Measurements from ENCODE around the gene NKAIN2. TPM values are rescaled to one million over a fixed set of nuclear protein-coding genes. Genes with fewer than 3 reads are reported as not detected.
A peak's percentile ranks its signal among the peaks of the same experiment; 100 is the strongest.
"Not testable (repeated sequence)": the region's sequence is repeated elsewhere in the genome, so short reads cannot be mapped to it uniquely, and the experiment has no call there.

The NKAIN2 gene
- total and polyA plus RNA-seq, 5 donors from 2014 or later, result not detected

- Histone ChIP-seq H3K27me3 (ENCODE audit: control insufficient read depth, insufficient read depth, low read length) (no peaks in the 10 kb centered on the region), H3K4me1 (ENCODE audit: control insufficient read depth, insufficient read depth, low read length, poor library complexity, severe bottlenecking) (no peaks in the 10 kb centered on the region), H3K36me3 (ENCODE audit: control insufficient read depth, insufficient read depth, low read length) (no peaks in the 10 kb centered on the region), H3K9me3 (ENCODE audit: control insufficient read depth in 2 of 2, low read length in 2 of 2) (no peaks in the 10 kb centered on the region), H3K27ac (ENCODE audit: insufficient read depth, low read length, poor library complexity, severe bottlenecking) (no peak overlapping the region), H3K4me3 (ENCODE audit: low read depth, low read length) (no peak overlapping the region)
- H3K9me3 Mint-ChIP-seq, result peaks cover 0 to 6% (median 3%) of the 10 kb centered on the region in 7 donors
- no peak for DNase-seq
- H3K36me3 Mint-ChIP-seq, result no peaks in the 10 kb centered on the region
- no peak for ATAC-seq (ENCODE audit: low read depth in 2 of 2)
- no peak overlapping the region for H3K4me3 Mint-ChIP-seq
- no peaks in the 10 kb centered on the region for H3K4me1 Mint-ChIP-seq
- no peaks in the 10 kb centered on the region for H3K27me3 Mint-ChIP-seq
- no peak overlapping the region for H3K27ac Mint-ChIP-seq
These were observed 198.9 kb downstream of the NKAIN2 start for GRCh38 chr6:124002377-124003081.

- H3K27me3 ChIP-seq (ENCODE audit: control insufficient read depth, insufficient read depth, low read length), result no peaks in the 10 kb centered on the region
- H3K9me3 ChIP-seq (ENCODE audit: control insufficient read depth in 2 of 2, low read length in 2 of 2), result peaks cover 0 to 8% of the 10 kb centered on the region in 2 experiments
- H3K36me3 ChIP-seq (ENCODE audit: control insufficient read depth, insufficient read depth, low read length), result no peaks in the 10 kb centered on the region
- H3K4me3 ChIP-seq (ENCODE audit: low read depth, low read length), result no peak overlapping the region
- H3K27me3 Mint-ChIP-seq, result no peaks in the 10 kb centered on the region
- peaks cover 1 to 18% (median 7%) of the 10 kb centered on the region in 7 donors for H3K9me3 Mint-ChIP-seq
- DNase-seq (no peak), ATAC-seq (ENCODE audit: low read depth in 2 of 2) (no peak)
- no peaks in the 10 kb centered on the region for H3K4me1 ChIP-seq (ENCODE audit: control insufficient read depth, insufficient read depth, low read length, poor library complexity, severe bottlenecking)
- no peak overlapping the region for H3K27ac Mint-ChIP-seq
- H3K4me1 Mint-ChIP-seq, result no peaks in the 10 kb centered on the region
- H3K36me3 Mint-ChIP-seq, result no peaks in the 10 kb centered on the region
- H3K4me3 Mint-ChIP-seq, result no peak overlapping the region
- H3K27ac ChIP-seq (ENCODE audit: insufficient read depth, low read length, poor library complexity, severe bottlenecking), result no peak overlapping the region
These were observed 203.6 kb downstream of the NKAIN2 start for GRCh38 chr6:124007266-124007665.

- H3K36me3 Mint-ChIP-seq, result no peaks in the 10 kb centered on the region
- ATAC-seq (ENCODE audit: low read depth in 2 of 2), result no peak
These were observed 204.6 kb downstream of the NKAIN2 start for GRCh38 chr6:124008000-124008987.

GRCh38 chr6:124008988-124009765, 205.5 kb downstream of the NKAIN2 start:
- no peak for ATAC-seq (ENCODE audit: low read depth in 2 of 2)

More at GRCh38 chr6:124008000-124008987, 204.6 kb downstream of the NKAIN2 start:
- Histone ChIP-seq H3K27me3 (ENCODE audit: control insufficient read depth, insufficient read depth, low read length) (no peaks in the 10 kb centered on the region), H3K36me3 (ENCODE audit: control insufficient read depth, insufficient read depth, low read length) (no peaks in the 10 kb centered on the region), H3K4me1 (ENCODE audit: control insufficient read depth, insufficient read depth, low read length, poor library complexity, severe bottlenecking) (no peaks in the 10 kb centered on the region), H3K27ac (ENCODE audit: insufficient read depth, low read length, poor library complexity, severe bottlenecking) (no peak overlapping the region), H3K9me3 (ENCODE audit: control insufficient read depth in 2 of 2, low read length in 2 of 2) (peaks cover 0 to 8% of the 10 kb centered on the region in 2 experiments), H3K4me3 (ENCODE audit: low read depth, low read length) (no peak overlapping the region)
- H3K27me3 Mint-ChIP-seq, result no peaks in the 10 kb centered on the region
- DNase-seq, result no peak
- no peaks in the 10 kb centered on the region for H3K4me1 Mint-ChIP-seq
- no peak overlapping the region for H3K27ac Mint-ChIP-seq
- no peak overlapping the region for H3K4me3 Mint-ChIP-seq
- peaks cover 1 to 15% (median 7%) of the 10 kb centered on the region in 7 donors for H3K9me3 Mint-ChIP-seq

GRCh38 chr6:124010574-124010973, 206.9 kb downstream of the NKAIN2 start:
- Histone ChIP-seq H3K27ac (ENCODE audit: insufficient read depth, low read length, poor library complexity, severe bottlenecking) (no peak overlapping the region), H3K27me3 (ENCODE audit: control insufficient read depth, insufficient read depth, low read length) (no peaks in the 10 kb centered on the region), H3K9me3 (ENCODE audit: control insufficient read depth in 2 of 2, low read length in 2 of 2) (peaks cover 0 to 8% of the 10 kb centered on the region in 2 experiments), H3K4me3 (ENCODE audit: low read depth, low read length) (no peak overlapping the region), H3K36me3 (ENCODE audit: control insufficient read depth, insufficient read depth, low read length) (no peaks in the 10 kb centered on the region), H3K4me1 (ENCODE audit: control insufficient read depth, insufficient read depth, low read length, poor library complexity, severe bottlenecking) (no peaks in the 10 kb centered on the region)
- no peak for DNase-seq
- no peaks in the 10 kb centered on the region for H3K27me3 Mint-ChIP-seq
- no peaks in the 10 kb centered on the region for H3K4me1 Mint-ChIP-seq
- no peak overlapping the region for H3K27ac Mint-ChIP-seq
- ATAC-seq (ENCODE audit: low read depth in 2 of 2), result no peak
- H3K36me3 Mint-ChIP-seq, result no peaks in the 10 kb centered on the region
- no peak overlapping the region for H3K4me3 Mint-ChIP-seq
- H3K9me3 Mint-ChIP-seq, result peaks cover 1 to 15% (median 7%) of the 10 kb centered on the region in 7 donors

More at GRCh38 chr6:124008988-124009765, 205.5 kb downstream of the NKAIN2 start:
- H3K36me3 Mint-ChIP-seq, result no peaks in the 10 kb centered on the region
- Histone ChIP-seq H3K27me3 (ENCODE audit: control insufficient read depth, insufficient read depth, low read length) (no peaks in the 10 kb centered on the region), H3K4me1 (ENCODE audit: control insufficient read depth, insufficient read depth, low read length, poor library complexity, severe bottlenecking) (no peaks in the 10 kb centered on the region), H3K36me3 (ENCODE audit: control insufficient read depth, insufficient read depth, low read length) (no peaks in the 10 kb centered on the region), H3K4me3 (ENCODE audit: low read depth, low read length) (no peak overlapping the region), H3K27ac (ENCODE audit: insufficient read depth, low read length, poor library complexity, severe bottlenecking) (no peak overlapping the region), H3K9me3 (ENCODE audit: control insufficient read depth in 2 of 2, low read length in 2 of 2) (peaks cover 0 to 8% of the 10 kb centered on the region in 2 experiments)
- H3K4me3 Mint-ChIP-seq, result no peak overlapping the region
- H3K4me1 Mint-ChIP-seq, result no peaks in the 10 kb centered on the region
- no peak for DNase-seq
- H3K27ac Mint-ChIP-seq, result no peak overlapping the region
- peaks cover 1 to 15% (median 7%) of the 10 kb centered on the region in 7 donors for H3K9me3 Mint-ChIP-seq
- no peaks in the 10 kb centered on the region for H3K27me3 Mint-ChIP-seq

GRCh38 chr6:124011180-124011579, 207.5 kb downstream of the NKAIN2 start:
- Mint-ChIP-seq H3K36me3 (no peaks in the 10 kb centered on the region), H3K4me3 (no peak overlapping the region), H3K9me3 (peaks cover 2 to 15% (median 7%) of the 10 kb centered on the region in 7 donors), H3K4me1 (no peaks in the 10 kb centered on the region), H3K27ac (peak overlapping the region in 1 of 3 donors; percentile 3), H3K27me3 (no peaks in the 10 kb centered on the region)
- H3K9me3 ChIP-seq (ENCODE audit: control insufficient read depth in 2 of 2, low read length in 2 of 2), result peaks cover 0 to 8% of the 10 kb centered on the region in 2 experiments
- no peak for ATAC-seq (ENCODE audit: low read depth in 2 of 2)
- no peaks in the 10 kb centered on the region for H3K4me1 ChIP-seq (ENCODE audit: control insufficient read depth, insufficient read depth, low read length, poor library complexity, severe bottlenecking)
- DNase-seq, result no peak
- no peak overlapping the region for H3K27ac ChIP-seq (ENCODE audit: insufficient read depth, low read length, poor library complexity, severe bottlenecking)
- no peaks in the 10 kb centered on the region for H3K36me3 ChIP-seq (ENCODE audit: control insufficient read depth, insufficient read depth, low read length)
- H3K4me3 ChIP-seq (ENCODE audit: low read depth, low read length), result no peak overlapping the region
- H3K27me3 ChIP-seq (ENCODE audit: control insufficient read depth, insufficient read depth, low read length), result no peaks in the 10 kb centered on the region

- H3K27me3 Mint-ChIP-seq; DNase-seq; H3K27me3 ChIP-seq (ENCODE audit: control insufficient read depth, insufficient read depth, low read length); H3K27ac Mint-ChIP-seq; H3K9me3 ChIP-seq (ENCODE audit: control insufficient read depth in 2 of 2, low read length in 2 of 2); H3K9me3 Mint-ChIP-seq; H3K36me3 Mint-ChIP-seq; H3K4me1 Mint-ChIP-seq; H3K36me3 ChIP-seq (ENCODE audit: control insufficient read depth, insufficient read depth, low read length); H3K27ac ChIP-seq (ENCODE audit: insufficient read depth, low read length, poor library complexity, severe bottlenecking); H3K4me1 ChIP-seq (ENCODE audit: control insufficient read depth, insufficient read depth, low read length, poor library complexity, severe bottlenecking); H3K4me3 Mint-ChIP-seq; H3K4me3 ChIP-seq (ENCODE audit: low read depth, low read length); ATAC-seq (ENCODE audit: low read depth in 2 of 2): not testable (repeated sequence)
These were observed 218.4 kb downstream of the NKAIN2 start for GRCh38 chr6:124022051-124022450.

Measured in CD4-positive, CD25-positive, alpha-beta regulatory T cell (primary cell).